Mesenchymal stem cell (in vitro differentiated cells and primary cell): ENCODE measurements around the gene NDFIP2.
A peak's percentile ranks its signal among the peaks of the same experiment; 100 is the strongest.

Source experiments
- DNase-seq: peaks from one replicate; pipeline ENCODE4 v3.0.0-alpha.2; 2013
- H2AFZ ChIP-seq: one replicate; pipeline ENCODE4 v1.6.1; 2013; ENCODE audit warnings: low read depth, mild to moderate bottlenecking, control low read depth, inconsistent platforms, low read length, moderate library complexity
- H2AK5ac ChIP-seq: 2 replicates; pipeline ENCODE4 v1.6.1; 2013; ENCODE audit warnings: low read length, moderate library complexity, mild to moderate bottlenecking, inconsistent platforms; ENCODE audit not compliant: severe bottlenecking
- H2BK120ac ChIP-seq: one replicate; pipeline ENCODE4 v1.6.1; 2013; ENCODE audit warnings: low read depth, mild to moderate bottlenecking, inconsistent platforms, low read length, moderate library complexity
- H2BK12ac ChIP-seq, 2 experiments: one replicate each; pipeline ENCODE4 v1.6.1; 2013; ENCODE audit warnings: inconsistent platforms in 2 of 2, low read length in 2 of 2, mild to moderate bottlenecking in 2 of 2, moderate library complexity in 2 of 2, control low read depth in 1 of 2
- H2BK15ac ChIP-seq: one replicate; pipeline ENCODE4 v1.6.1; 2013; ENCODE audit warnings: mild to moderate bottlenecking, low read depth, inconsistent platforms; ENCODE audit not compliant: poor library complexity, severe bottlenecking
- H2BK5ac ChIP-seq: 2 replicates; pipeline ENCODE4 v1.6.1; 2013; ENCODE audit warnings: low read depth, mild to moderate bottlenecking, low read length, control low read depth, inconsistent platforms; ENCODE audit not compliant: poor library complexity, severe bottlenecking
- H3K14ac ChIP-seq, 2 experiments: one replicate each; pipeline ENCODE4 v1.6.1; 2013; ENCODE audit warnings: inconsistent platforms in 2 of 2, low read length in 2 of 2, control low read depth in 1 of 2, mild to moderate bottlenecking in 1 of 2, moderate library complexity in 1 of 2
- H3K18ac ChIP-seq, 2 experiments: one replicate each; pipeline ENCODE4 v1.6.1; 2013; ENCODE audit warnings: inconsistent platforms in 2 of 2, low read length in 2 of 2, control low read depth in 1 of 2, low read depth in 1 of 2, mild to moderate bottlenecking in 1 of 2
- H3K23ac ChIP-seq, 2 experiments: one replicate each; pipeline ENCODE4 v1.6.1; 2013; ENCODE audit warnings: inconsistent platforms in 2 of 2, low read length in 2 of 2, mild to moderate bottlenecking in 2 of 2, moderate library complexity in 2 of 2, control low read depth in 1 of 2
- H3K27ac ChIP-seq: 2 replicates; pipeline ENCODE4 v1.5.1; 2013; ENCODE audit warnings: mild to moderate bottlenecking, moderate library complexity, low read length, control low read depth, inconsistent platforms; ENCODE audit not compliant: poor library complexity, severe bottlenecking
- H3K27me3 ChIP-seq, 2 experiments: 2 replicates each; pipeline versions ENCODE4 v1.6.1 to v1.7.0; 2013; ENCODE audit warnings: low read length in 2 of 2, mild to moderate bottlenecking in 2 of 2, moderate library complexity in 2 of 2, control low read depth in 1 of 2, inconsistent platforms in 1 of 2; ENCODE audit not compliant: control insufficient read depth in 1 of 2, insufficient read depth in 1 of 2
- H3K36me3 ChIP-seq, 2 experiments: 2 replicates each; pipeline versions ENCODE4 v1.6.1 to v1.7.0; 2013; ENCODE audit warnings: low read length in 2 of 2, control low read depth in 1 of 2, inconsistent platforms in 1 of 2, low read depth in 1 of 2, mild to moderate bottlenecking in 1 of 2; ENCODE audit not compliant: insufficient read depth in 2 of 2, control insufficient read depth in 1 of 2
- H3K4ac ChIP-seq, 2 experiments: one replicate each; pipeline ENCODE4 v1.6.1; 2013; ENCODE audit warnings: inconsistent platforms in 2 of 2, low read length in 2 of 2, mild to moderate bottlenecking in 2 of 2, moderate library complexity in 2 of 2, control low read depth in 1 of 2, low read depth in 1 of 2
- H3K4me1 ChIP-seq: 2 replicates; pipeline ENCODE4 v1.6.1; 2013; ENCODE audit warnings: low read depth, low read length, control low read depth; ENCODE audit not compliant: control insufficient read depth, insufficient read depth
- H3K4me2 ChIP-seq: 2 replicates; pipeline ENCODE4 v1.6.1; 2013; ENCODE audit warnings: low read length, mild to moderate bottlenecking, inconsistent platforms; ENCODE audit not compliant: poor library complexity, severe bottlenecking
- H3K4me3 ChIP-seq, 2 experiments: 2 replicates each; pipeline versions ENCODE4 v1.5.1 to v1.7.0; 2013; ENCODE audit warnings: low read length in 2 of 2, mild to moderate bottlenecking in 2 of 2, control low read depth in 1 of 2, low read depth in 1 of 2; ENCODE audit not compliant: insufficient read depth in 1 of 2
- H3K79me1 ChIP-seq: replicated peaks from 2 replicates; pipeline ENCODE4 v1.6.1; 2013; ENCODE audit warnings: mild to moderate bottlenecking, control low read depth, low read length, inconsistent platforms; ENCODE audit not compliant: poor library complexity, severe bottlenecking
- H3K9ac ChIP-seq: 2 replicates; pipeline ENCODE4 v1.7.0; 2013; ENCODE audit warnings: mild to moderate bottlenecking, low read length, moderate library complexity
- H3K9me3 ChIP-seq: 2 replicates; pipeline ENCODE4 v1.7.0; 2013; ENCODE audit warnings: mild to moderate bottlenecking, low read length; ENCODE audit not compliant: control insufficient read depth
- H4K8ac ChIP-seq: one replicate; pipeline ENCODE4 v1.6.1; 2013; ENCODE audit warnings: inconsistent platforms, mild to moderate bottlenecking, low read length, moderate library complexity
- H4K91ac ChIP-seq: one replicate; pipeline ENCODE4 v1.6.1; 2013; ENCODE audit warnings: mild to moderate bottlenecking, low read length, inconsistent platforms
- WGBS: methylation state at CpG from one replicate; pipeline ENCODE4 v1.1.7; 2013; ENCODE audit warnings: mixed read lengths; 5-methylcytosine and 5-hydroxymethylcytosine counted together

Gene NDFIP2

DNA sequence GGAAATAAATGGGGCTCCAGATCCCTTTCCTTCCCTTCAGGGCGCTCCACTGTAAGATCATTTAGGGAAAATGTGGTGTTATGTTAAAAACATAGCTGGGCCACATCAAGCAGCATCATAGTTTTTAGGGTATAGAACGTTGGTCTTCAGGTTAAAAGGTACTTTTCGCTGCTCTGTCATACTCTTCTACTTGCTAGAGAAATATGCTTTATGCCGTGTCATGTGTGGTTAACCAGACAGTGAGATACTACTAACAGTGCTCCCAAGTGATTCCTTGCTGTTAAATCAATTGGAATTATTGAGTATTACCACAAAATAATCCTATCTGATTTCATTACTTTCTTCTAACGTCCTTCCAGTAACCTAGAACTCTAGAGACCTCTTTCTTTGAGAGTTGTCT lies 1.1 kb upstream of the NDFIP2 start:
- Histone ChIP-seq H3K14ac (no peak overlapping the region), H4K8ac (no peak overlapping the region), H2AK5ac (no peak overlapping the region), H3K27ac (no peak overlapping the region), H3K9ac (no peak overlapping the region), H3K4me1 (peaks cover 5% of the 10 kb centered on the region), H3K36me3 (no peaks in the 10 kb centered on the region), H3K79me1 (no peaks in the 10 kb centered on the region), H3K27me3 (peaks cover 0 to 13% of the 10 kb centered on the region in 2 experiments), H3K23ac (no peak overlapping the region), H2BK120ac (no peak overlapping the region), H3K4me3 (no peak overlapping the region), H4K91ac (no peak overlapping the region), H3K18ac (no peak overlapping the region), H3K9me3 (no peaks in the 10 kb centered on the region), H3K4ac (no peak overlapping the region), H2AFZ (no peak overlapping the region), H2BK12ac (no peak overlapping the region), H2BK5ac (no peak overlapping the region), H2BK15ac (no peak overlapping the region), H3K4me2 (no peak overlapping the region)
- DNase-seq: no peak
- 94% methylated on average over 3 of the region's 5 CpGs for WGBS

- Histone ChIP-seq H3K9me3 (no peaks in the 10 kb centered on the region), H3K14ac (peak overlapping the region in 1 of 2 experiments; percentile 30), H3K4me1 (peaks cover 5% of the 10 kb centered on the region), H2AK5ac (peak overlapping the region; percentile 85), H2BK15ac (peak overlapping the region; percentile 87), H3K4ac (peak overlapping the region; percentile 20 to 75), H2BK120ac (peak overlapping the region; percentile 11), H3K4me3 (peak overlapping the region; percentile 87 to 89), H3K36me3 (no peaks in the 10 kb centered on the region), H2BK5ac (peak overlapping the region; percentile 53), H3K27me3 (peaks cover 0 to 13% of the 10 kb centered on the region in 2 experiments), H3K4me2 (peak overlapping the region; percentile 62), H3K9ac (peak overlapping the region; percentile 92), H3K27ac (peak overlapping the region; percentile 80), H3K23ac (peak overlapping the region in 1 of 2 experiments; percentile 50), H2AFZ (peak overlapping the region; percentile 98), H4K8ac (peak overlapping the region; percentile 90), H4K91ac (no peak overlapping the region), H3K18ac (peak overlapping the region; percentile 50 to 81), H3K79me1 (no peaks in the 10 kb centered on the region), H2BK12ac (peak overlapping the region; percentile 51 to 72)
- WGBS: 0% methylated on average over 12 of the region's 12 CpGs
- DNase-seq: no peak
These were observed 714 bp downstream of the NDFIP2 start for GRCh38 chr13:79481685-79482052.

- WGBS: 43% methylated on average over 2 of the region's 3 CpGs
- peak overlapping the region; percentile 93 for H3K27ac ChIP-seq
These were observed 1.5 kb downstream of the NDFIP2 start for GRCh38 chr13:79482281-79482970.

GRCh38 chr13:79483086-79483706 lies 2.2 kb downstream of the NDFIP2 start:
- no peaks in the 10 kb centered on the region for H3K9me3 ChIP-seq
- H3K4me3 ChIP-seq: peak overlapping the region in 1 of 2 experiments; percentile 89
- peak overlapping the region; percentile 93 for H3K27ac ChIP-seq
- H3K27me3 ChIP-seq: peaks cover 0 to 13% of the 10 kb centered on the region in 2 experiments
- H3K4ac ChIP-seq: no peak overlapping the region
- H3K14ac ChIP-seq: no peak overlapping the region
- H3K9ac ChIP-seq: peak overlapping the region; percentile 92
- no peak overlapping the region for H2AK5ac ChIP-seq
- H4K8ac ChIP-seq: no peak overlapping the region
- no peaks in the 10 kb centered on the region for H3K79me1 ChIP-seq
- H3K36me3 ChIP-seq: no peaks in the 10 kb centered on the region
- no peak overlapping the region for H3K18ac ChIP-seq
- no peak overlapping the region for H4K91ac ChIP-seq
- H2BK15ac ChIP-seq: no peak overlapping the region
- peaks cover 5% of the 10 kb centered on the region for H3K4me1 ChIP-seq
- H2BK120ac ChIP-seq: no peak overlapping the region
- peak overlapping the region; percentile 55 for H3K4me2 ChIP-seq
- 70% methylated on average over 2 of the region's 4 CpGs for WGBS
- H2BK5ac ChIP-seq: no peak overlapping the region
- no peak overlapping the region for H2BK12ac ChIP-seq
- no peak overlapping the region for H3K23ac ChIP-seq
- peak; percentile 89 for DNase-seq
- no peak overlapping the region for H2AFZ ChIP-seq

More at GRCh38 chr13:79482281-79482970, 1.5 kb downstream of the NDFIP2 start:
- Histone ChIP-seq H4K91ac (no peak overlapping the region), H3K4me1 (peaks cover 5% of the 10 kb centered on the region), H2BK12ac (no peak overlapping the region), H2AFZ (no peak overlapping the region), H3K4me2 (peak overlapping the region; percentile 59), H3K14ac (no peak overlapping the region), H3K4ac (no peak overlapping the region), H2AK5ac (no peak overlapping the region), H4K8ac (no peak overlapping the region), H2BK5ac (no peak overlapping the region), H3K79me1 (no peaks in the 10 kb centered on the region), H3K18ac (no peak overlapping the region), H3K27me3 (peaks cover 0 to 13% of the 10 kb centered on the region in 2 experiments), H3K9ac (peak overlapping the region; percentile 92), H2BK15ac (no peak overlapping the region), H2BK120ac (no peak overlapping the region), H3K23ac (no peak overlapping the region), H3K4me3 (peak overlapping the region in 1 of 2 experiments; percentile 89), H3K36me3 (no peaks in the 10 kb centered on the region), H3K9me3 (no peaks in the 10 kb centered on the region)
- peak; percentile 56 for DNase-seq
